Esophagus muscularis mucosa (tissue), 4 donors: ENCODE measurements around the gene CELF4. TPM values are rescaled to one million over a fixed set of nuclear protein-coding genes. Genes with fewer than 3 reads are reported as not detected.

ENCODE experiments used
- DNase-seq: peaks from one replicate; pipeline ENCODE4 v3.0.0-alpha.2; 2017; ENCODE audit errors: extremely low spot score
- H3K27ac ChIP-seq, 4 donors: fragments of 200-600 bp; sonication (generic); replicated peaks in 1 of 4; 1 replicate in 3 of 4; 2 replicates in 1 of 4; pipeline ENCODE4 v1.5.1; 2016 to 2019; ENCODE audit warnings: mild to moderate bottlenecking in 1 of 4
- H3K27me3 ChIP-seq, 4 donors: fragments of 200-600 bp; sonication (generic); one replicate each; pipeline versions ENCODE4 v1.5.1 to v1.6.0; 2016 to 2019
- H3K36me3 ChIP-seq, 4 donors: fragments of 200-600 bp; sonication (generic); one replicate each; pipeline ENCODE4 v1.5.1; 2016 to 2019
- H3K4me1 ChIP-seq, 4 donors: fragments of 200-600 bp; sonication (generic); one replicate each; pipeline ENCODE4 v1.5.1; 2016 to 2019
- H3K4me3 ChIP-seq, 4 donors: fragments of 200-600 bp; sonication (generic); 1 replicate in 2 of 4; 2 replicates in 2 of 4; pipeline ENCODE4 v1.5.1; 2016 to 2019; ENCODE audit warnings: mild to moderate bottlenecking in 4 of 4, moderate library complexity in 1 of 4
- H3K9me3 ChIP-seq, 4 donors: fragments of 200-600 bp; sonication (generic); 1 replicate in 3 of 4; 2 replicates in 1 of 4; pipeline ENCODE4 v1.5.1; 2016 to 2019
- CTCF ChIP-seq, 3 experiments: fragments of 200-600 bp in 2 of 3; fragments of 450-650 bp in 1 of 3; sonication (generic) in 2 of 3; IDR thresholded peaks; one replicate each; pipeline ENCODE4 v1.5.1; 2017 to 2019; ENCODE audit warnings: antibody characterized with exemption in 3 of 3, mild to moderate bottlenecking in 2 of 3, moderate library complexity in 1 of 3
- EP300 ChIP-seq: sonication (generic); formaldehyde crosslinking; IDR thresholded peaks from one replicate; pipeline ENCODE4 v1.6.1; 2017; ENCODE audit warnings: antibody characterized with exemption
- POLR2A ChIP-seq: fragments of 450-650 bp; IDR thresholded peaks from one replicate; pipeline ENCODE4 v1.6.1; 2017; ENCODE audit warnings: antibody characterized with exemption, moderate library complexity, mild to moderate bottlenecking, low read depth
- POLR2AphosphoS5 ChIP-seq, 2 donors: sonication (generic); formaldehyde crosslinking; IDR thresholded peaks; one replicate each; pipeline ENCODE4 v1.6.1; 2017; ENCODE audit warnings: antibody characterized with exemption in 2 of 2
- WGBS: methylation state at CpG from one replicate; pipeline ENCODE4 v1.1.5; 2018; 5-methylcytosine and 5-hydroxymethylcytosine counted together
- intact Hi-C: fragments of 100-400 bp; cut with DNase I; formaldehyde crosslinking; loops from one replicate; pipeline ENCODE4 v1.15.1; 2023
- total RNA-seq, 4 donors: library from RNA; depleted of rRNA; stranded (reverse); fragments of >200 nt; gene quantifications; one replicate each; pipeline versions ENCODE4 v1.1.0 to v1.2.1, GENCODE V29; 2016

Gene CELF4
- total RNA-seq, 4 donors from 2014 or later, result 0.86 to 1.8 (median 1.7) TPM

DNA sequence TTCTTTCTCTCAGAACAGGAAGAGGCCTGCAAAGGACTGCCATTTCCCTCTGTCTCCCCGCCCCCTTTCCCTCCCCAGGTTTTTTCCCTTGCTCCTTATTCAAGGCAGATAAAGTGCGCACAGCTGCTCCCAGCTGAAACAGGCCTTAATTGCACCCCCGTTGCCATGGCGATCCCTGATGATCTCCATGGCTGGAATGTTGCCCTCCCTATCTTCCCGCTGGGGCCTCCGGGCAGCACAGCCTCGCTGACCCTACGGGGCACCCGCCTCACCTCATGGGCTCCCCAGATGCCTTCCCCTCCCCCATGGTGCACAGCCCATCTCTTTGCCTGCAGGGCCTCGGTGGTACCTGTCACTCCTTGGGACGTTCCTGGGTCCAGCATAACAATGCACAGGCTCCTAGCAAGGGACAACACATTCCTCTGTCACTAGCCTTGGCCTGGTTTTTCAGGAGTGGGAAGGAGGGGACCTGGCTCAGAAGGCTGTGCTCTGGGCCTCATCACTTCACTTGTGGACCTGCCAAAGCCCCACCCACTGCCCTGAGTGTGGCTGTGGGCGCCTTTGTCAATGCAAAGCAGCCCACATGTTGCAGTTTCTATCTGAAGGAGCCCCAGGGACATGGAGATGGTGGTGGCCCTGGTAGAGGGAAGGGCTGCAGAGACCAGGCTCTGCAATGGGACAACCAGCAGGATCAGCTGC lies 115.0 kb downstream of the CELF4 start:
- Histone ChIP-seq H3K36me3 (no peaks in the 10 kb centered on the region), H3K9me3 (no peaks in the 10 kb centered on the region), H3K4me1 (peaks cover 0 to 32% (median 26%) of the 10 kb centered on the region in 4 donors), H3K4me3 (no peak overlapping the region), H3K27ac (no peak overlapping the region), H3K27me3 (peaks cover 0 to 5% (median 0%) of the 10 kb centered on the region in 4 donors)
- no peak for TF ChIP-seq EP300
- WGBS, result 44% methylated on average over 12 of the region's 12 CpGs
- intact Hi-C loops, result no loop called here
- DNase-seq, result no peak

DNA sequence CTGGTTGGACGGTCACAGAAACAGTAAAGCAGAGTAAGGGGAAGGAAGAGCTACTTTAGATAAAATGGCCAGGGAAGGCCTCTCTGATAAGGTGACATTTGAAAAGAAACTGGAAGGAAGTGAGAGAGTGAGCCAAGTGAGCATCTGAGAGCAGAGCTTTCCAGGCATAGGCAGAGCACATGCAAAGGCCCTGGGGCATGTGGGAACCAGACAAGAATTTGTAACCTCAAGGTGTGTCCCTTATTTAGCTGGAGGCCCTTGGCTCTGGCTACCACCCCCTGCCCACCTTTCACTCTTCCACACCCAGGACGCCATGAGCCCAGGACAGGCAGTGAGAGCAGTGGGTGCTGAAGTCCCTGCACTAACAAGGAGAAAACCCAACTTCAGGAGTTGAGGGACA lies 116.0 kb downstream of the CELF4 start:
- no peaks in the 10 kb centered on the region for H3K9me3 ChIP-seq
- 86% methylated on average over 2 of the region's 2 CpGs for WGBS
- no peak overlapping the region for H3K4me3 ChIP-seq
- no peak overlapping the region for H3K27ac ChIP-seq
- no peak for DNase-seq
- H3K27me3 ChIP-seq, result peaks cover 0 to 11% (median 0%) of the 10 kb centered on the region in 4 donors
- peaks cover 0 to 35% (median 26%) of the 10 kb centered on the region in 4 donors for H3K4me1 ChIP-seq
- intact Hi-C loops, result loop anchor here (5.0 kb wide), 1 partner anchor 88 kb away; no protein-coding TSS in a partner anchor
- no peak for TF ChIP-seq CTCF (IDR thresholded peaks at IDR 0.05)
- TF ChIP-seq POLR2AphosphoS5 (IDR thresholded peaks at IDR 0.05), result no peak
- TF ChIP-seq POLR2A, result no peak
- TF ChIP-seq EP300, result no peak
- H3K36me3 ChIP-seq, result no peaks in the 10 kb centered on the region

DNA sequence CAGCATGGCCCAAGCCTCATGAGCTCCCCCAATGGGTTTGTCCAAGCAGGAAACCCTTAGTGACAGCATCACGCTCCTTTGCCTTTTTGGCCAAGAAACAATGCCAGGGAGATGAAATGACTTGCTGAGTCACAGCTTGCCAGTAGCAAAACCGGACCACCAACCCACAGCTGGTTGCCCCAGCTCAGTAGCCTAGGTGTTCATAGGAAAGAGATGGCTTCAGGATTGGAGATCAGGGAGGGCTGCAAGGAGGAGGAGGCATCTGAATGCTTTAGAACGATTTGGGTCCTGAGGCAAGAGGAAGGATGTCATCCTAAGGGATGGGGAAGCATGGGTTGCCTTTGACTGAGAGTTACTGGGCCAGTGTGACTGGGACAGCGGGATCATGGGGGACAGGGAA lies 116.7 kb downstream of the CELF4 start:
- Histone ChIP-seq H3K36me3 (no peaks in the 10 kb centered on the region), H3K4me1 (peaks cover 0 to 39% (median 25%) of the 10 kb centered on the region in 4 donors), H3K27me3 (peaks cover 0 to 15% (median 0%) of the 10 kb centered on the region in 4 donors), H3K4me3 (no peak overlapping the region), H3K27ac (no peak overlapping the region), H3K9me3 (no peaks in the 10 kb centered on the region)
- DNase-seq, result no peak
- intact Hi-C loops, result loop anchor here (5.0 kb wide), 1 partner anchor 88 kb away; no protein-coding TSS in a partner anchor
- TF ChIP-seq POLR2AphosphoS5 (IDR thresholded peaks at IDR 0.05) (no peak), CTCF (IDR thresholded peaks at IDR 0.05) (no peak), EP300 (no peak), POLR2A (no peak)
- WGBS, result 98% methylated on average over 4 of the region's 4 CpGs

DNA sequence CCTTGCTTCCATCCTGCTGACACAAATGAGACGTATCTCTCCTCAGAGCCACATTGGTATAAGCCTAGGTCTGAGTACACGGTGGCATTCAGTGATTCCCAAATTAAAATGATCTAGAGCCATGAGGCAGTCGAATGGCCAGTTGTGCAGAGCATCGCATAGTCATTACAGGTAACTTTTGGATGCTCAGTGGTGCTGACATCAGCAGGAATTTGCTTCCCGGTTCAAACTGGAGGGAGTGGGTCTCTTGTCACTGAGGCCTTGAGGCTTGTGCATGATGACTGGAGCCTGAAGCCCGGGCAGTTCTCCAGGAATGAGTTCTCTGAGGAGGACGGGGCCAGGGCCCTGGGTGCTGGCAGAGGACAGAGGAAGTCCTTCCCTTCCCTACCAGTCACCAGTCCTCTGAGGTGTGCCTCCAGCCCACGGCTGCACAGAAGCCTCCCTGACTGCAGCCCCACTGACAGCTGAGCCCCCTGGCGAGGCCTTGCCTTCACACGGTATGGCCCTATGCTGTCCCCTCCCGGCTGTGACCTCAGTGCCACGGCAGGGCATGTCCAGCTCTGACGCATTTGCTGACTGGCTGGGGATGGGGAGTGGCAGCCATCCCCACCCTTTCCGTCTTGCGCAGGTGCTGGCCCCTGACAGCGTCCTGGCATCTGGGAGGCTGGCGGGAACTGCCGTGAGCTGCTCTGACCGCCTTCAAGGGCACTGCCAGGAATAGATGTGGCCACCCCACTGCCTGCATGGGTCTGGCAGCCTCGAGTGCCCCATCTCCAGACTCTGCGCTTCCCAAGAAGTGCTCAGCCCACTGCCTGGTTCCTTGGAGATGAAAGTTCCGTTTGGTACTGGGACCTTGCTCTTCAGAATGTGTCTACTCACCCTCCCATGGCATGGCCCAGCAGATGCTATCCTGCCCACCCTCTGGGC lies 117.4 kb downstream of the CELF4 start:
- H3K9me3 ChIP-seq, result no peaks in the 10 kb centered on the region
- no peak for DNase-seq
- H3K27me3 ChIP-seq, result peaks cover 0 to 22% (median 0%) of the 10 kb centered on the region in 4 donors
- WGBS, result 79% methylated on average over 15 of the region's 22 CpGs
- intact Hi-C loops, result loop anchor here (5.0 kb wide), 1 partner anchor 89 kb away; no protein-coding TSS in a partner anchor
- no peak for TF ChIP-seq CTCF (IDR thresholded peaks at IDR 0.05)
- H3K27ac ChIP-seq, result no peak overlapping the region
- no peak overlapping the region for H3K4me3 ChIP-seq
- no peaks in the 10 kb centered on the region for H3K36me3 ChIP-seq
- peaks cover 0 to 32% (median 20%) of the 10 kb centered on the region in 4 donors for H3K4me1 ChIP-seq

GRCh38 chr18:37445836-37446235 lies 119.8 kb downstream of the CELF4 start:
- Histone ChIP-seq H3K9me3 (no peaks in the 10 kb centered on the region), H3K27me3 (peaks cover 0 to 31% (median 0%) of the 10 kb centered on the region in 4 donors), H3K4me3 (no peak overlapping the region), H3K36me3 (no peaks in the 10 kb centered on the region), H3K4me1 (peaks cover 0 to 14% (median 5%) of the 10 kb centered on the region in 4 donors), H3K27ac (no peak overlapping the region)
- WGBS, result 96% methylated on average over 10 of the region's 10 CpGs
- no peak for TF ChIP-seq EP300
- TF ChIP-seq CTCF (IDR thresholded peaks at IDR 0.05), result no peak
- TF ChIP-seq POLR2AphosphoS5 (IDR thresholded peaks at IDR 0.05), result no peak
- TF ChIP-seq POLR2A, result no peak
- intact Hi-C loops, result loop anchor here (5.0 kb wide), 1 partner anchor 91 kb away; no protein-coding TSS in a partner anchor
- no peak for DNase-seq
